ENCODE results near the gene TBC1D21.

DNA sequence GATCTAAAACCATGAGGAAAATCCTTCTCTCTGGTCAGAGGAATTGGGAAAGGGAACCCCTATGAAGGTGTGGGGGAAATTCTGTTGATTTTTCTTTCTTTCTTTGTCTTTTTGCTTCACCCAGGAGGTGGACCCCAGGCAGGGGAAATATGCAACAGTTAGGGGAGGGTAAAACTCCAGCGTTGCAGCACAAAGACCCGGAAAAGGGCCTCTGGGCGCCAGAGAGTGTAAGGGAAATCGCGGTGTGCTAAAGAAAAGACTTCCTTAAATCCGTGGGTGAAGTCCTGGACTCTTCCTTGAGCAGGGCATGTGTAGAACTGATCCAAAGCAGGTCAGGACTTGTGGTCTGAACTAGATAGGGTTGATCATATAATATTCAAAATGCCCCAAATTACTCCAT is 11.1 kb upstream of the TBC1D21 start:
- TF ChIP-seq TAF1 (IDR thresholded peaks at IDR 0.05; ENCODE audit: low read depth, low read length): no peak
- no peak for TF ChIP-seq POLR2A (IDR thresholded peaks at IDR 0.05; ENCODE audit: low read depth, low read length)
